Measurements from ENCODE around the gene STRIP2.
"Not testable (repeated sequence)": the region's sequence is repeated elsewhere in the genome, so short reads cannot be mapped to it uniquely, and the experiment has no call there.

- not testable (repeated sequence) for TF ChIP-seq POLR2A, CTCF (IDR thresholded peaks at IDR 0.05)
Measured at GRCh38 chr7:129534558-129535274, 100.5 kb downstream of the STRIP2 start.

Data from ovary (tissue), 3 donors.